IMR-90 (cell line): ENCODE measurements around the gene CHMP3. TPM values are rescaled to one million over a fixed set of nuclear protein-coding genes. Genes with fewer than 3 reads are reported as not detected.

Source experiments
- ATAC-seq: fragments of 200-7000 bp; cut with Tn5 transposase; 2 replicates; pipeline ENCODE4 v1.9.1; 2020; ENCODE audit warnings: low read depth, mild to moderate bottlenecking, moderate library complexity
- BruUV-seq: library from RNA; stranded (reverse); fragments of 400-500 nt; replicated peaks from 2 replicates; lab custom pipeline; 2021; lab: Mats Ljungman, UMichigan
- CTCF ChIA-PET: fragments of 300-600 bp; formaldehyde crosslinking; extraction: SDS; loops from one replicate; lab custom pipeline; 2021; ENCODE audit warnings: antibody characterized with exemption; lab: Yijun Ruan, JAX
- POLR2A ChIA-PET: fragments of 300-600 bp; sonication (Branson Sonifier 250); formaldehyde crosslinking; loops from one replicate; lab custom pipeline; 2022; ENCODE audit warnings: antibody characterized with exemption; ENCODE audit not compliant: unreplicated experiment; lab: Charles Lee
- DNase-seq: peaks from one replicate; pipeline ENCODE4 v3.0.0; 2013
- H2AFZ ChIP-seq: replicated peaks from 2 replicates; pipeline ENCODE3; 2013; ENCODE audit warnings: low read length, mild to moderate bottlenecking; ENCODE audit not compliant: poor library complexity
- H2AK5ac ChIP-seq: 2 replicates; pipeline ENCODE4 v1.6.1; 2013; ENCODE audit warnings: low read depth, low read length, inconsistent platforms
- H2AK9ac ChIP-seq: replicated peaks from 2 replicates; pipeline ENCODE3; 2013; ENCODE audit warnings: mild to moderate bottlenecking, low read depth, low read length, moderate library complexity; ENCODE audit not compliant: poor library complexity
- H2BK120ac ChIP-seq: 2 replicates; pipeline ENCODE4 v1.6.1; 2013; ENCODE audit warnings: low read depth, low read length, inconsistent platforms
- H2BK15ac ChIP-seq: 3 replicates; pipeline ENCODE4 v1.6.1; 2013; ENCODE audit warnings: low read depth, low read length, inconsistent platforms
- H2BK20ac ChIP-seq: 2 replicates; pipeline ENCODE4 v1.6.1; 2013; ENCODE audit warnings: low read depth, mild to moderate bottlenecking, inconsistent platforms, low read length, moderate library complexity
- H2BK5ac ChIP-seq: 2 replicates; pipeline ENCODE4 v1.6.1; 2013; ENCODE audit warnings: mild to moderate bottlenecking, low read depth, low read length, inconsistent platforms; ENCODE audit not compliant: poor library complexity, severe bottlenecking
- H3K14ac ChIP-seq: replicated peaks from 2 replicates; pipeline ENCODE4 v1.6.1; 2013; ENCODE audit warnings: low read depth, low read length, inconsistent platforms
- H3K18ac ChIP-seq: 2 replicates; pipeline ENCODE4 v1.6.1; 2013; ENCODE audit warnings: low read depth, low read length, control low read depth
- H3K23ac ChIP-seq: 2 replicates; pipeline ENCODE4 v1.6.1; 2013; ENCODE audit warnings: low read depth, low read length, inconsistent platforms
- H3K27ac ChIP-seq: 2 replicates; pipeline ENCODE4 v1.5.1; 2013; ENCODE audit warnings: mild to moderate bottlenecking, control low read depth, low read length; ENCODE audit not compliant: insufficient read depth
- H3K27me3 ChIP-seq: 2 replicates; pipeline ENCODE4 v1.6.1; 2013; ENCODE audit warnings: low read length; ENCODE audit not compliant: control insufficient read depth, insufficient read depth
- H3K36me3 ChIP-seq: 2 replicates; pipeline ENCODE4 v1.6.1; 2013; ENCODE audit warnings: low read length, mixed read lengths; ENCODE audit not compliant: control insufficient read depth, insufficient read depth
- H3K4ac ChIP-seq: 2 replicates; pipeline ENCODE4 v1.6.1; 2013; ENCODE audit warnings: low read depth, low read length, inconsistent platforms
- H3K4me1 ChIP-seq: 2 replicates; pipeline ENCODE4 v1.6.1; 2013; ENCODE audit warnings: low read length, mixed read lengths; ENCODE audit not compliant: control insufficient read depth, insufficient read depth
- H3K4me2 ChIP-seq: 2 replicates; pipeline ENCODE4 v1.6.1; 2013; ENCODE audit warnings: low read depth, mild to moderate bottlenecking, control low read depth, low read length, moderate library complexity
- H3K4me3 ChIP-seq: 2 replicates; pipeline ENCODE4 v1.5.1; 2013; ENCODE audit warnings: low read depth, mild to moderate bottlenecking, control low read depth, low read length, moderate library complexity; ENCODE audit not compliant: insufficient read depth
- H3K56ac ChIP-seq: 2 replicates; pipeline ENCODE4 v1.6.1; 2013; ENCODE audit warnings: low read length, inconsistent platforms; ENCODE audit not compliant: insufficient read depth; ENCODE audit errors: extremely low read depth
- H3K79me1 ChIP-seq, 2 experiments: 2 replicates each; pipeline ENCODE4 v1.6.1; 2013; ENCODE audit warnings: low read length in 2 of 2, inconsistent platforms in 1 of 2, low read depth in 1 of 2
- H3K9ac ChIP-seq: 2 replicates; pipeline ENCODE4 v1.6.1; 2013; ENCODE audit warnings: low read depth, low read length, control low read depth
- H3K9me1 ChIP-seq: 2 replicates; pipeline ENCODE4 v1.6.1; 2013; ENCODE audit warnings: low read length, inconsistent platforms; ENCODE audit not compliant: insufficient read depth
- H3K9me3 ChIP-seq: 2 replicates; pipeline ENCODE4 v1.6.1; 2013; ENCODE audit warnings: low read length; ENCODE audit not compliant: control insufficient read depth, insufficient read depth
- H4K20me1 ChIP-seq: 2 replicates; pipeline ENCODE4 v1.6.1; 2013; ENCODE audit warnings: low read length, inconsistent platforms; ENCODE audit not compliant: insufficient read depth
- H4K5ac ChIP-seq: 2 replicates; pipeline ENCODE4 v1.6.1; 2013; ENCODE audit warnings: mild to moderate bottlenecking, low read depth, low read length, control low read depth
- H4K8ac ChIP-seq, 2 experiments: 2 replicates each; pipeline ENCODE4 v1.6.1; 2013; ENCODE audit warnings: low read depth in 2 of 2, low read length in 2 of 2, control low read depth in 1 of 2, inconsistent platforms in 1 of 2
- H4K91ac ChIP-seq: 2 replicates; pipeline ENCODE4 v1.6.1; 2013; ENCODE audit warnings: low read depth, low read length, inconsistent platforms; ENCODE audit not compliant: insufficient read depth
- BHLHE40 ChIP-seq: fragments of 150-350 bp; IDR thresholded peaks from 2 replicates; pipeline ENCODE4 v1.6.1; 2016; ENCODE audit warnings: mild to moderate bottlenecking, low read depth, low read length
- CEBPB ChIP-seq: IDR thresholded peaks from 2 replicates; pipeline ENCODE4 v1.6.1; 2012; ENCODE audit warnings: low read depth, low read length, improper control_type of control experiment
- CHD1 ChIP-seq: IDR thresholded peaks from 2 replicates; pipeline ENCODE4 v1.6.1; 2012; ENCODE audit warnings: low read depth, low read length, improper control_type of control experiment
- CTCF ChIP-seq: conservative IDR thresholded peaks from 2 replicates; pipeline ENCODE4 v1.5.1; 2012; ENCODE audit warnings: mild to moderate bottlenecking, low read depth, low read length, improper control_type of control experiment
- ELK1 ChIP-seq: fragments of 150-350 bp; IDR thresholded peaks from 2 replicates; pipeline ENCODE4 v1.6.1; 2016; ENCODE audit warnings: low read depth, mild to moderate bottlenecking, low read length, moderate library complexity, borderline replicate concordance
- FOS ChIP-seq: fragments of 150-350 bp; IDR thresholded peaks from 2 replicates; pipeline ENCODE4 v1.6.1; 2016; ENCODE audit warnings: low read depth, low read length
- MAFK ChIP-seq: IDR thresholded peaks from 2 replicates; pipeline ENCODE4 v1.6.1; 2012; ENCODE audit warnings: low read depth, low read length, improper control_type of control experiment
- MAZ ChIP-seq: IDR thresholded peaks from 2 replicates; pipeline ENCODE4 v1.6.1; 2012; ENCODE audit warnings: low read depth, mild to moderate bottlenecking, low read length, improper control_type of control experiment, moderate library complexity, borderline replicate concordance
- MXI1 ChIP-seq: IDR thresholded peaks from 2 replicates; pipeline ENCODE4 v1.6.1; 2012; ENCODE audit warnings: low read depth, mild to moderate bottlenecking, low read length, moderate library complexity, borderline replicate concordance
- NFE2L2 ChIP-seq: fragments of 150-350 bp; IDR thresholded peaks from 2 replicates; pipeline ENCODE4 v1.6.1; 2016; ENCODE audit warnings: low read depth, mild to moderate bottlenecking, low read length
- POLR2A ChIP-seq: IDR thresholded peaks from 2 replicates; pipeline ENCODE4 v1.6.1; 2012; ENCODE audit warnings: mild to moderate bottlenecking, low read depth, low read length
- RAD21 ChIP-seq: IDR thresholded peaks from 2 replicates; pipeline ENCODE4 v1.6.1; 2012; ENCODE audit warnings: low read length, improper control_type of control experiment
- RCOR1 ChIP-seq: IDR thresholded peaks from 2 replicates; pipeline ENCODE4 v1.6.1; 2012; ENCODE audit warnings: mild to moderate bottlenecking, low read length, improper control_type of control experiment; ENCODE audit not compliant: insufficient replicate concordance
- RFX5 ChIP-seq: IDR thresholded peaks from 2 replicates; pipeline ENCODE4 v1.8.0; 2012; ENCODE audit warnings: low read depth, mild to moderate bottlenecking, low read length, moderate library complexity
- SMC3 ChIP-seq: fragments of 150-350 bp; IDR thresholded peaks from 2 replicates; pipeline ENCODE4 v1.6.1; 2016; ENCODE audit warnings: low read depth, mild to moderate bottlenecking, antibody characterized with exemption, low read length, moderate library complexity
- WGBS, 2 experiments: methylation state at CpG; one replicate each; pipeline versions ENCODE4 v1.1.5 to v1.1.7; 2013; ENCODE audit warnings: missing lambda C conversion rate in 2 of 2; ENCODE audit not compliant: insufficient read length in 1 of 2; ENCODE audit errors: extremely low coverage in 2 of 2; 5-methylcytosine and 5-hydroxymethylcytosine counted together
- dilution Hi-C: fragments of 300-500 bp; cut with HindIII; formaldehyde crosslinking; loops from one replicate; pipeline ENCODE4 v1.14.3; 2018; ENCODE audit warnings: low sequenced_read_pairs; ENCODE audit not compliant: unreplicated experiment
- in situ Hi-C: fragments of 300-500 bp; cut with MboI; formaldehyde crosslinking; loops from 3 replicates; pipeline ENCODE4 v1.14.3; 2019; ENCODE audit warnings: low sequenced_read_pairs, inconsistent platforms, mixed read lengths
- intact Hi-C: fragments of 100-400 bp; cut with micrococcal nuclease; formaldehyde crosslinking; loops from 2 replicates; pipeline ENCODE4 v1.10.0; 2022
- polyA plus RNA-seq, 3 experiments: library from polyadenylated mRNA; depleted of rRNA; stranded (reverse); fragments of >200 nt; gene quantifications; 2 replicates each; pipeline ENCODE4 v1.2.3, GENCODE V29; 2012; ENCODE audit warnings: low replicate concordance in 1 of 3
- total RNA-seq: library from RNA; depleted of rRNA; stranded (reverse); fragments of >200 nt; gene quantifications from 2 replicates; pipeline ENCODE4 v1.2.3, GENCODE V29; 2012

The CHMP3 gene
- total and polyA plus RNA-seq, 2 of the 4 experiments (the other 2 are of a cell fraction), result 38.4 to 84.6 TPM

GRCh38 chr2:86461042-86461743, 102.0 kb downstream of the CHMP3 start:
- dilution Hi-C loops (no loop called here), intact Hi-C loops (loop anchor here (10.0 kb wide), 1 partner anchor 316 kb away; no protein-coding TSS in a partner anchor), in situ Hi-C loops (no loop called here)
- BruUV-seq, result no TSS peak
- Histone ChIP-seq H4K20me1 (peaks cover 16% of the 10 kb centered on the region; the same call in 1 of the 2 replicates), H2AK5ac (no peak overlapping the region), H4K5ac (no peak overlapping the region), H3K23ac (no peak overlapping the region), H3K9me3 (no peaks in the 10 kb centered on the region), H3K27ac (no peak overlapping the region), H3K18ac (no peak overlapping the region), H3K4me1 (peaks cover 2% of the 10 kb centered on the region), H3K9me1 (peaks cover 8% of the 10 kb centered on the region), H2AFZ (no peak overlapping the region), H3K4me3 (no peak overlapping the region), H2BK15ac (no peak overlapping the region), H2BK5ac (no peak overlapping the region), H2AK9ac (no peak overlapping the region), H3K14ac (no peak overlapping the region), H4K8ac (no peak overlapping the region), H3K4me2 (no peak overlapping the region), H4K91ac (no peak overlapping the region), H2BK120ac (no peak overlapping the region), H3K4ac (no peak overlapping the region), H2BK20ac (no peak overlapping the region), H3K56ac (no peak overlapping the region), H3K9ac (no peak overlapping the region), H3K27me3 (no peaks in the 10 kb centered on the region), H3K79me1 (peaks cover 29 to 38% of the 10 kb centered on the region in 2 experiments), H3K36me3 (peaks cover 57% of the 10 kb centered on the region)
- no peak for DNase-seq
- no peak for ATAC-seq
- ChIA-PET CTCF (interaction anchor here (0.7 kb wide), 1 partner anchor 105 kb away, joined by 3 read pairs; no protein-coding TSS in a partner anchor), POLR2A (no interaction called here)
- WGBS, 2 experiments, result 100% methylated on average over 1 of the region's 3 CpGs; no CpG with 5 or more reads in 1 of the 2 experiments
- TF ChIP-seq CEBPB, result no peak
- no peak for TF ChIP-seq CTCF
- TF ChIP-seq MAZ, result no peak
- no peak for TF ChIP-seq NFE2L2
- TF ChIP-seq BHLHE40, result no peak
- no peak for TF ChIP-seq FOS
- TF ChIP-seq MXI1, result no peak
- TF ChIP-seq POLR2A, result no peak
- TF ChIP-seq RAD21, result no peak
- no peak for TF ChIP-seq ELK1
- no peak for TF ChIP-seq RCOR1
- no peak for TF ChIP-seq RFX5
- no peak for TF ChIP-seq SMC3
- no peak for TF ChIP-seq CHD1
- TF ChIP-seq MAFK, result no peak
